ENCODE data around the gene BANP.
"Not testable (repeated sequence)": the region's sequence is repeated elsewhere in the genome, so short reads cannot be mapped to it uniquely, and the experiment has no call there.

Gene BANP, protein sequence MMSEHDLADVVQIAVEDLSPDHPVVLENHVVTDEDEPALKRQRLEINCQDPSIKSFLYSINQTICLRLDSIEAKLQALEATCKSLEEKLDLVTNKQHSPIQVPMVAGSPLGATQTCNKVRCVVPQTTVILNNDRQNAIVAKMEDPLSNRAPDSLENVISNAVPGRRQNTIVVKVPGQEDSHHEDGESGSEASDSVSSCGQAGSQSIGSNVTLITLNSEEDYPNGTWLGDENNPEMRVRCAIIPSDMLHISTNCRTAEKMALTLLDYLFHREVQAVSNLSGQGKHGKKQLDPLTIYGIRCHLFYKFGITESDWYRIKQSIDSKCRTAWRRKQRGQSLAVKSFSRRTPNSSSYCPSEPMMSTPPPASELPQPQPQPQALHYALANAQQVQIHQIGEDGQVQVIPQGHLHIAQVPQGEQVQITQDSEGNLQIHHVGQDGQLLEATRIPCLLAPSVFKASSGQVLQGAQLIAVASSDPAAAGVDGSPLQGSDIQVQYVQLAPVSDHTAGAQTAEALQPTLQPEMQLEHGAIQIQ

DNA sequence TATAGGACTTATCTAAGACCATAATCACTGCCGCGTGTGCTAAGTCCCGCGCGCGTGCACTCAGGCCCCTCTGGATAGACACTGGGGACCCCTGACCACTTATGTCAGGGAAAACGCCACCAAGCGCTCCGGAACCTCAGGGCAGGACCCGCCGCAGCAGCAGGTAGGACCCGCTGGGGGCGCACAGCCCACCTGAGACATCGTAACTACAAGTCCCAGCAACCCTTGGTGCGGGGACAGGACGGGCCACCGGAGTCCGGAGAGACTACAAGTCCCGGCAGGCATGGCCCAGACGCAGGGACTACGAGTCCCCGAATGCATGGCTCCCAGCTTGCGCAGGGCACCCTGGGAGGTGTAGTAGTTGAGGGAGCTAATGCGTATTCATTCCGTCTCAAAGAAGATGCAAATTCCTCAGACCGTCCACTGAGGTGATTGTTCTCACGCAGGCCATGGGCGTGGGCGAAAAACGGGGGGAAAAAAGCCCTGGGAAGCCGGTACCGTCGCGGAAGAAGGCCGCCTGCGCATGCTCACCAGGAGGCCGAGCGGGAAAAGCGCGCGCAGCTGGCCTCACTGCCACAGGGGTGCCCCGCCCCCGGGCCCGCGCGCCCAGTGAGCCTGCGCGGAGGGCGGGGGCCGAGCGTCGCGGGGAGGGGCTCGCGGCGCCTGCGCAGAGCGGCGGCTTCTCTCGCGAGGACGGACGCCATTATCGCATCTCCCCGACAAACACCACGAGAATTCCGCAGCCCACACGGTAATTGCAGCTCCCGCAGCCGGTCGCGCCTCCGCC is at the start of gene BANP:
TSS of gene BANP (plus strand) at position 670 of the 787 bp plus-strand sequence. CDS start 23,682 bp downstream, outside the sequence.
- DNase-seq (ENCODE audit: low spot score) = peak; percentile 100

DNA sequence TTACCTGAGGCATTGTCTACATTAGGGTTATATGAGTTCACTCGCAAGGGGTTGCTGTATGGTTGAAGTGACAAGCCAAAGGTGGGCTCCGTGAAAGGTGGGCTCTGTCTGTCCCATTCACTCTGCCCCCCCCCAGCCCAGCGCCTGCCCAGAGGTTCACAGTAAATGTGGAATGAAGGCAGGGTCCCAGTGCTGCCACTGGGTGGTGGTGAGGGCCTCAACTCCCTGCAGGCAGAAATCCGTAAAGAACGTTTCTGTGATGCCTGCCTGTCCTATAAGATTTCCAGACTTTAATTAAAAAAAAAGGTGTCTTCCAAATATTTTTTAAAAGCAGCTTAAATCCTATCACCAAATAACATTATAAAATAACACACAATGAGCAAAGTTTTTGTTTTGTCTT is 46.3 kb upstream of the BANP start:
- DNase-seq (ENCODE audit: low spot score) = not testable (repeated sequence)

DNA sequence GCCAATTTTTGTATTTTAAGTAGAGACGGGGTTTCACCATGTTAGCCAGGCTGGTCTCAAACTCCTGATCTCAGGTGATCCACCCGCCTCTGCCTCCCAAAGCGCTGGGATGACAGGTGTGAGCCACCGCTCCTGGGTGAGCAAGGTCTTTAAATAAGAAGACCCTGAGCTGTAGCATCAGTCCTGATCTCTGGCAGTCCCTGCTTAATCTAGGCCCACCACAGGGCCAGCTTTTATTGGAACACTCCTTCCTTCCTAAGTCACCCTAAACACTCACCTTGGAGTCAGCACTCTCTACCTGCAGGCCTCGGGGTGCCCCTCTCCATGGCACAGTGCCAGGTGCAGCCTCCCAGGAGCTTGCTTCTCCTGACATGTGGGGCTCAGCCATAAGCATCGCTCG is 45.7 kb upstream of the BANP start:
- not testable (repeated sequence) for DNase-seq (ENCODE audit: low spot score)

DNA sequence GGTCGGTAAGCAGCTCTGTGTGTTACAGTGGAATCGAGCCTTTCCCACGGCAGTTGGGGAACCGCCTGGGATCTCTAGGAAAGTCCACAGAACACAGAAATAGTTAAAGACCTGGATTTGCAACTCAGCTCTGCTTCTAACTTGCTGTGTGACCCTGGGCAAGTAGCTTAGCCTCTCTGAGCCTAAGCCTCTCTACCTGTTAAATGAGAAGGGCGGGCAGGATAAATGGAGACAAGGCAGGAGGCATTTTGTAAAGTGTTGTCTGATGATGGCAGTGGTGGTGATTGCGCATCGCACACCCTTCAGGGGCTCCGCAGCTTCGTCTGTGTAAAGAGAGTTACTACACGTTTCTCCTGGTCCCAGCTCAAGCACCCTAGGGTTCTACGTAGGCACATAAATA is 43.1 kb upstream of the BANP start:
- not testable (repeated sequence) for DNase-seq (ENCODE audit: low spot score)

DNA sequence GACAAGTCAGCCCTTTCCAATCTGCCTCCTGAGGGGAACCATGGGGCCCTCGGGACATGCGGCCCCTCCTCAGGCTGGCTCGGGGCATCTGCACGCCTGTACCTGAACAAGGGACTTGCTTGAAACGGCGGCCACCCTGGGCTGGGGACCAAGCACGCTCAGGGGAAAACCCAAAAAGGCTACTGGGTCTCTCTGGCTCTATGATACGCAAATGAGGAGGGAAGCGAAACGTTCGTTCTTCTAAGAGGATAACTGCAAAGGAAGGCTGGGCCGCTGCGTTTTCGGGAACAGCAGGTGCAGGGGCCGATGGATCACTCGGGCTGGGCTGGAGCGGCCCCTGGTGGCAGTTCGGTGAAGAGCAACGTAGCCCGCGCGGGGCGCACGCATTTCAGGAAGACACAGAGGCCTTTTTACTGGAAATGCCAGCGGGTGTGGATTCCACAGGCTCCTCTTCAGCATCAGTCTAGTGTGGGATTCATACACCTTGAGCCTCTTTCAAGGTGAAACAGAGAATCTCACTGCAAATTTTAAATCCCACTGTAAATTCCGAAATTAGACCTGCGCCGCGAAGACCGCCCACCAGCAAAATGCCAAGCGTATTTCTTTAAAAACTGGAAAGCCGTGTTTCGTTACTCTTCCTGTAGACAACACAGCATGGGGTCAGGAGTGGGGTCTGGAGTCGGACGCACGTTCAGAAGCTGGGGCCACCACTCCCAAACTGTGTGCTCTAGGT is 41.9 kb upstream of the BANP start:
- DNase-seq (ENCODE audit: low spot score) = peak; percentile 67

DNA sequence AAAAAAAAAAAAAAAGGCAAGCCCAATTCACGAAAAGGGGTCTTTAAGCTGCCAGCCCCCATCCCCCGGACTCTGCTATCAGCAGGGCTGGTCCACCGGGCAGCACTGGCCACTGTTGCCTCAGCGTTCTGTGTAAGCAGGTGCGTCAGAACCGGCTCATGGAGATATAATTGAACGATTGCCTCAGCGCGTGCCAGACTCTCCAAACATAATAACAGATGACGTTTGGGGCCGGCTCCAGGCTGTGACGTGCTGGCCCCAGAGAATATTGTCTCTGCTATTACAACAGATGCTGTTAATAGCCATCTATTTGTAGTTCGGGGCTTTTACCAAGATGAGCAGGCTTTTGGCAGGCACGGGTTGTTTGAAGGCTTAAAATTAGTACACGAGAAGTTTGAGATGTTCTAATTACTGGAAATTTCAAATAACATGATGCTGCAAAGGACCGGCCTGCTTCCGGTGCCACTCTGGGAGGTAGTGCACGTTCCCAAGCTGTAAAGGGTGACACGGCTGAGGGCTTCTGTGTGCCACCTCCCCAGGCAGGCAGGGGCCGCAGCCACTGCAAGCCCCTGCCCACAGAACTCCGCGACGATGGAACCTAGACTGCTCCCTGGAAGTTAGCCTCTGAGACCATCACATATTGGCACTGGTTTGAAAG is 40.0 kb upstream of the BANP start:
- peak; percentile 69 for DNase-seq (ENCODE audit: low spot score)

DNA sequence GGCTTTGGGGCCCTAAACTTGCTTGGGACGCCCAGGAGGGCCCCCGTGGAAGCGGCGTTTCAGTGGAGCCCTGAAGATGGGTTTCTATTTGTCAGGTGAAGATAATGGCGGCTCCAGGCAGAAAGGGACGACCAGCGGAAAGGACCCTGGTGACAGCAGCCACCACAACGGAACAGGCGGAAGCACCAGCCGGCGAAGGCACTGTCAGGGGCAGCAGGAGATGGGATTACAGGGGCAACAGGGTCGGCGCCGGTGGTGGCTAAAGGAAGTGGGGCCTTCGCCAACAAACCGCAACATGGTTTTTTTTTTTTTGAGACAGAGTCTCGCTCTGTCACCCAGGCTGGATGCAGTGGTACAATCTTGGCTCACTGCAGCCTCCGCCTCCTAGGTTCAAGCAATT is 38.5 kb upstream of the BANP start:
- not testable (repeated sequence) for DNase-seq (ENCODE audit: low spot score)

DNA sequence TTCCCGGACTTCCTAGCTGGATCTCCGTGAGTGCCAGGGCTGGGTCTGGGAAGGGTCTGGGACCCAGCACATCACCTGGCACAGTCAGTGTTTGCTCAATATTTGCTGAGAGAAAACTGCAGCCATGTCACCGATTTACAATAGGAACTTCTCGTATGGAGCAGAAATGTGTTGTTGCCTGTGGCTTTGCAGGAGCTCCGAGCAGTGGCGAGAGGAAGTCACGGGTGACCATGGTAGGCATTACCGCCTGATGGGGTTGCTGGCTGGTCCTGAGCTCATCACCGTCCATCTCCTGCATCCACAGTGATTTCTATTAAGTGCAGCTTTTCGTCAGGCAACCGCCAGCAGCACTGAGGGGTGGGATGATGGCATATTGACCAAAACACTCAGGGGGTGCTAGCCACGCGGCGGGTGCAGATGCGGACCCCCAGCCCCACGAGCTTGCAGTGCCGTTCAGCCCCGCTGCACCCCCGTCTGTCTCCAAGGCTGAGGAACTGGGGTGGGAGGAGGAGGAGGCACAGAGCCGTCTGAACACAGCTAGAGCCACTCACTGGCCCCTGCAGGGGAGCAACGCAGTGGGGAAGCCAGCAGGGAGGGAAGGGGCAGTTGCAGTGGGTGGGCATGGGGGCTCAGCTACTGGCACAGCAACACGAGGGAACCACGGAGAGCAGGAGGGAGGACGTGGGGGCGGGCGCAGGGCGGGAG is 37.1 kb upstream of the BANP start:
- DNase-seq (ENCODE audit: low spot score) = not testable (repeated sequence)

DNA sequence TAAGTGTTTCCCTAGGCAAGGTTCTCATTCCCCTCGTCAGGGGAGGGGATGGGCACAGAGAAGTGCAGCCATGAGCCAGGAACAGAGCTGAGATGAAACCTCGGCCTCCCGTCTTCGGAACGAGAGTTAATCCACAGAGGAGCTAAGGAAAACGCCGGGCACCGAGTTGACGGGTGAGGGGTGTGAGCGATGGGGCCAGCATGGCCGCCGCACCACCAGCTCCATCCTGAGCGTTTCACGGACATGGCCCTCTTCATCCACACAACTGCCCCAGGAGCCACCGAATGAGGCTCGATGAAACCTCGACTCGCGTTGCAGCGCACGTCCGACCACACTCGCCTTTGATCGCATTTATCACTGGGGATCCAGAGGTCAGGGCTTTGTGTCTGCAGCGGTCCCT is 36.4 kb upstream of the BANP start:
- DNase-seq (ENCODE audit: low spot score) = no peak

DNA sequence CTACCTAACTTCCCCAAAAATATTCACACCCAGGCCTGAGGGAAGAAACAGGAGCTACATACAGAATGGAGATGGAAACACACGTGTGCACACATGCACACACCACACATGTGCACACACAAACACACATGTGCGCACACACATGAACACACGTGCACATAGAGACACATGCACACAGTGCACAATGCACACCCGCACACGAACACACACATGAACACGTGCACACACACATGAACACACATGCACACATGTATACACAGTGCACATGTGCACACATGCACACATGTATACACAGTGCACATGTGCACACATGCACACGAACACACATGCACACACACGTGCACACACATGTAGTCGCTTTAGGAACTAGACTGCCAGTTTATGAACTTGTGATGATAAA is 33.7 kb upstream of the BANP start:
- no peak for DNase-seq (ENCODE audit: low spot score)

DNA sequence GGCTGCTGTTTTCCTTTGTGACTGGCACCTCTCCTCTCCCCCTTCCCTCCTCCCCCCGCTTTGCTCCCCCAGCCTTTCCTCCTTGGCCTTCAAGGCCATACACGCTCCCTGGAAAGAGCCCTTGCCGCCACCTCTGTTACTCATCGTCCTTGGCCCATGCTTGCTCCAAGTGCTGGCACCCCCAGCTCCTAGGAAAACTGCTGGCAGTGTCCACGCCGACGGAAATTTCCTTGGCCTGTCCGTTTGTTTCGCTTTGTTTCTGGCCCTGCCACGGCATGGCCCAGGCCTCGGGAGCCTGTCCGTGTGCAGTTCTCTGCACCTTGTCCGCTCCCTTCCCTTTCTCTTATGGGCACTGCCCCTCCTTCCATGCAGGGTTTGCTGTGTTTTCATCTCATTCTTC is 32.9 kb upstream of the BANP start:
- peak; percentile 49 for DNase-seq (ENCODE audit: low spot score)

DNA sequence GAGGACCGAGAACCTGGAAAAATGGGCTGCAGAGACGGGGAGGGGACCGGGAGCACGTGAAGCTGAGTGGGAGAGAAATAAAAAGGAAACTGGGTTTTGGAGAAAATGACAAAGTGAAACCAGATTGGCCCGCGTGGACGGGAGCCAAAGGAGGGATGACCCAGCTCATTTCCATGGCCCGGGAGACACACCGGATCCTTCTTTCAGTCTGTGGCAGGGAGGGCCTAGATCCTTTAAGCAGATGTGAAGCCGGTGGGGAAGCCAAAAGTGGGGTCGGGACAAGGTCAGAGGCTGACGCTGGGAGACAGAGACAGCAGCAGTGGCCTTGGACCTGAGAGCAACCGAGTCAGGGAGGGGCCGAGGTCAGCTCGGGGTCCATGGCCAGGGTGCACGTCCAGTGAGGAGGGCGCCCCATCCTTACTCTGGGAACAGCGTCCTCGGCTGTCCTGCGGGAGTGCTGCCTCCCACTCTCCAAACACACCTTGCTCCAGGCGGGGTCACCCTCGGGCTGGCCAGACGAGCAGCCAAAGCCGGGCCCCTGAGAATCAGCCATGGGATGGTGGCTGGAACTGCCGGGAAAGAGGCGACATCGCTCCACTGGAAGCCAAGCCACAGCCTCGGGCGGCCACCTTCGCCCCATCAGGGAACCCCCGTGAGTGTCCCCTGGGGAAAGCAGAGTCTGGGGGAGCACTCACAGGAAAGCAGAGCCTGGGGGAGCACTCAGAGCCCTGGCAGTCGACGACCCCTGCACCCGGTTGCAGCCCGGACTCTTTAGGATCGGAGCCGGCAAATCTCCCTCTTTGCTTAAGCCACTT is 32.2 kb upstream of the BANP start:
- DNase-seq (ENCODE audit: low spot score) = peak; percentile 53

DNA sequence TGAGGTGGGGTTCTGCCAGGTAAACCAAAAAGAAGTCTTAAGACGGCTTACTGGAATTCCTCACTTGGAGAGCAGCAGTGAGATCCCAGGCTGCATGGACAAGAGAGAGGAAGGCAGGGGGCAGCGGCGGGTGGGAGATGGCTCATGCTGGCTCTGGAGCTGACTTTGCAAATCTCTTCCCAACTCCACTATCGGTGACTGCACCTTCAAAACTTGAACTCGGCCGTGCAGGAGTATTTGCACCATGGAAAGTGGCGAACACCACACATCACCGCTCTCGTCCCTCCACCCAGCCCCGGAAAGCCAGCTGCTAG is 31.6 kb upstream of the BANP start:
- DNase-seq (ENCODE audit: low spot score) = no peak

DNA sequence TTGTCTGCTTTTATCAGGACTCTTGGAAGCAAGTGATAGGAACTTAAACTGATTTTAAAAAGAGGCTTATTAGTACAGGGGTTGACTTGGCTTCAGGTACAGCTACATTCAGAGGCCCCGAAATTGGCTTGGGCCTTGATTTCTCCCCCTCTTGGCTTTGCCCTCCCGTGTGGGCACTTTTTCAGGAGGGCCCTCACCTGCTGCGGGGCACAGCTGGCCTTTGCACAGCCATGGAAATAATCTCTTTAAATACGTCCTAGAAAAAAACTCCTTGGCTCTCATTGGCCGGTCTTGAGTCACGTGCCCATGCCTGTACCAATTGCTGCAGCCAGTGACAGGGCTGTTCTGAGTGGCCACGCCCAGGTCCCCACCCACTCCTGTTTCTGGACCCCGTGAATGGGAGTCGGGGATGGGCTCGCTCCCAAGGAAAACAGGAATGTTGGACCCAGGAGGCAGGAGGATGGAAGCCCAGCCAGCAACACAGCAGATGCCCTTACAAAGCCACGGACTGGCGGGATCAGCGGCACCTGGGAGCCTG is 29.9 kb upstream of the BANP start:
- DNase-seq (ENCODE audit: low spot score) = no peak

DNA sequence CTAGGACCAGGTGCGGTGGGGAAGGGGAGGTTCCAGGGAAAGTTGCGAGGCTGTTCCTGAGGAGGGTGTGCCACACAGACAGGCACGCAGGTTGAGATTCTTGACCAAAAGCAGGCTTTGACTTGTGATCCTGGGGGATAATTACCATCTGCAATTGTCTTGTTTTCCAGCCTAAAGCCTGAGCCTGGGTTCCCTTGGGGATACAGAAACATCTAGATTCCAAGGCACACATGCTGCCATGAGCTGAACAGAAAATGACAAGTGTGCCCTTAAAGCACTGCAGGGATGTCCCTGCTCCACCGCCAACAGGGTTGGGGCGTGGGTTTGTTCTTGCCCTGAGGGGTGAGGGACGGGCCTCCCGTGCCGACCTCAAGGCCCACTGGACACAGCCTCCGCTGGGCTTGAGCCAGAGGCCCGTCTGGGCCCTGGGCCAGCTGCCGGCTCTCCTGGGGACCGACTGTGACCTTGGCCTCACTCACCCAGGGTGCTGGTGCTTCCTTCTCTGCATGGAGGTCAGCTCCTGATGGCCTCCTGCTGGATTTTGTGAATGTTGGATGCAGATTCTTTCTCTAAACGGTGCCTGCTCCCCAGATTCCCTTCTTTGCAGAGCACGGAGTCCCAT is 28.9 kb upstream of the BANP start:
- no peak for DNase-seq (ENCODE audit: low spot score)

DNA sequence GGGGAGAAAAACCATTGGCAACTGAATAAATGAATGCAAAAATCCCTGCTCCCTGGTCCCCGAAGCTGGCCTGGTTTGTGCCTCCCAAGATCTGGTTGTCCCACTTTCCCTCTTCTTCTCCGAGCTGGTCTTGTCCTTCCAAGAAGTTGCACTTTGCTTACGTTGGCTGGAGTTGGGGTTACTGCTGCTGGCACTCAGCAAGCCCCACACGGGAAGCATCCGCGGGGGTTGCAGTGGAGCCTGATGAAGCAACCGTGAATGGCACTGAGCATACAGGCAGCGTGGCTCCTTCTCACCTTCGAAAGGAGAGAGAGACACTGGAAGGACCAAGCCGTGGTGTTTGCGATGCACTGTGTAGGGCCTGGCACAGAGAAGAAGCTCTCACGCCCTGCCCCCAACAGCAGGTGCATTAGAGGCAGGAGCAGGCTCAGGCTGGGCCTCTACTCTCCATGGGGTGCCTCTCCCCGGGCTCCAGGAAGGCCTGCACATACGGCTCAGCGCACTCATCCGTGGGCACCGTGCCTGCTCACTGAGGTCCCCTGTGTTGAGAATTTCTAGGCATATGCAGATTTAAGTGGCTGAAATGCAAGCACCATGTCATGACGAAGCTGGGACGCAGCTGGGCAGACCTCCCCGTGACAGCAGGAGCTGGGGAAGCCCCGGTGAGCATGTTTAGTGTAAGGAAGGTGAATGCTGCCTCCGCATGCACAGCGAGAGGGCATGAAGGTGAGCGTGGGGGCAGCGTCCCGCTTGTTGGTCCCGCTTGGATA is 27.0 kb upstream of the BANP start:
- DNase-seq (ENCODE audit: low spot score) = no peak

DNA sequence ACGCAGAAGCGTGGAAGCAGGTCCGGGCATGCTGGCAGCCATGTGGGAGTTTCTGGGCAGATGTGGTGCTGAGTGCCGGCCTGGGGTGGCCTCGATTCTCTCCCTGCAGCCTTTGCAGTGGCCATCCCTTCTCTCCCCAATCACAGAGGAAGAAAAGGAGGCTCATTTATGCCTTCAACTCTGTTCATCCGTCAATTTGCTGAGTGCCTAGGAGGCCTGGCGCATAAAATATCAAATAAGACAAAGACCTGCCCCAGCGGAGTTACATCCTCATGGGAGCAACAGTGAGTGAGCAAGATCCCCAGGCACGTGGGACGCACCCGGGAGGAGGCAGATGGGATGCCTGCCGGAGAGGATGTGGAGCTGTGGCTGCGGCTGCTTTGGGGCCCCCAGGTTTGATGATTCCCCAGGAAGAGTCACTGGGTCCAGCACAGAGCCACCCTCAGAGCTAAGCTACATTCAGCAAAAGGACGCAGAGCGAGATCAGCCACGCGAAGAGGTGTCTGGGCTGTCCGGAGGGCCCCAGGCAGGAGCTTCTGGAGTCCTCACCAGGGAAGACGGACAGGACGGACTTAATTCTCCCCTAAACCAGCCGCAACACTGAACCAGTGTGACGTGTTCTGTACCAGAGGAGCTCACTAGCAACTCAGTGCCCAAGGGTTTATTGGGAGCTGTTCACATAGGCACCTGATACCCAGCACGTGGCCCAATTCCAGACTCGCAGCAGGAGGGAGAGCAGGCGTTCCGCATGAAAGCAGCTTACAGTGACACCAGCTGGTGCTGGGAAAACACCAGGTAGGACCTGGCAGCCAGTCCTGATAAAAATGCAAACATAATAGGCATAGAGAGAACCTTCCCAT is 26.2 kb upstream of the BANP start:
- no peak for DNase-seq (ENCODE audit: low spot score)
